WERI-Rb-1 (cell line): ENCODE measurements around the gene CAMK2N1.

Experiments used
- DNase-seq: peaks from one replicate; pipeline ENCODE4 v3.0.0-alpha.2; 2020
- H3K27ac ChIP-seq: fragments of 250-450 bp; sonication (Bioruptor Pico); 2 replicates; pipeline ENCODE4 v1.5.1; 2020; ENCODE audit warnings: mild to moderate bottlenecking, moderate library complexity
- H3K27me3 ChIP-seq: fragments of 250-450 bp; sonication (Bioruptor Pico); 2 replicates; pipeline ENCODE4 v1.5.1; 2021; ENCODE audit warnings: mild to moderate bottlenecking, low read depth, moderate library complexity; ENCODE audit not compliant: insufficient read depth, severe bottlenecking
- H3K36me3 ChIP-seq: fragments of 250-450 bp; sonication (Bioruptor Pico); 2 replicates; pipeline ENCODE4 v1.5.1; 2020; ENCODE audit warnings: mild to moderate bottlenecking, moderate library complexity
- H3K4me3 ChIP-seq: 2 replicates; pipeline ENCODE4 v1.5.1; 2011; ENCODE audit warnings: low read depth, mild to moderate bottlenecking, control low read depth, low read length
- H3K9me3 ChIP-seq: fragments of 250-450 bp; sonication (Bioruptor Pico); 2 replicates; pipeline ENCODE4 v1.5.1; 2021; ENCODE audit warnings: mild to moderate bottlenecking, moderate library complexity; ENCODE audit not compliant: severe bottlenecking
- CTCF ChIP-seq: IDR thresholded peaks from 2 replicates; pipeline ENCODE4 v1.5.1; 2011; ENCODE audit warnings: low read depth, mild to moderate bottlenecking, control low read depth, inconsistent platforms, low read length

CAMK2N1 gene

GRCh38 chr1:20449735-20450311, 36.2 kb downstream of the CAMK2N1 start:
- Histone ChIP-seq H3K27ac (no peak overlapping the region), H3K36me3 (no peaks in the 10 kb centered on the region), H3K27me3 (peaks cover 3% of the 10 kb centered on the region), H3K9me3 (no peaks in the 10 kb centered on the region), H3K4me3 (no peak overlapping the region)
- no peak for TF ChIP-seq CTCF
- DNase-seq, result no peak

GRCh38 chr1:20448671-20449071, 37.3 kb downstream of the CAMK2N1 start:
- Histone ChIP-seq H3K9me3 (no peaks in the 10 kb centered on the region), H3K36me3 (no peaks in the 10 kb centered on the region), H3K4me3 (no peak overlapping the region), H3K27me3 (peaks cover 3% of the 10 kb centered on the region), H3K27ac (no peak overlapping the region)
- TF ChIP-seq CTCF, result no peak
- no peak for DNase-seq

GRCh38 chr1:20447794-20448193, 38.2 kb downstream of the CAMK2N1 start:
- no peak for TF ChIP-seq CTCF
- no peaks in the 10 kb centered on the region for H3K9me3 ChIP-seq
- H3K27me3 ChIP-seq, result peaks cover 3% of the 10 kb centered on the region
- DNase-seq, result no peak
- no peak overlapping the region for H3K27ac ChIP-seq
- H3K4me3 ChIP-seq, result no peak overlapping the region
- no peaks in the 10 kb centered on the region for H3K36me3 ChIP-seq

- TF ChIP-seq CTCF, result no peak
- no peaks in the 10 kb centered on the region for H3K9me3 ChIP-seq
- peaks cover 3% of the 10 kb centered on the region for H3K27me3 ChIP-seq
- no peak overlapping the region for H3K27ac ChIP-seq
- H3K36me3 ChIP-seq, result no peaks in the 10 kb centered on the region
- DNase-seq, result no peak
- H3K4me3 ChIP-seq, result no peak overlapping the region
Observed at GRCh38 chr1:20446796-20447195, 39.2 kb downstream of the CAMK2N1 start.

GRCh38 chr1:20445956-20446355, 40.1 kb downstream of the CAMK2N1 start:
- peaks cover 3% of the 10 kb centered on the region for H3K27me3 ChIP-seq
- H3K36me3 ChIP-seq, result no peaks in the 10 kb centered on the region
- no peak for TF ChIP-seq CTCF
- no peak overlapping the region for H3K27ac ChIP-seq
- no peaks in the 10 kb centered on the region for H3K9me3 ChIP-seq
- no peak for DNase-seq
- no peak overlapping the region for H3K4me3 ChIP-seq
